ENCODE measurements around the gene MED4. TPM values are rescaled to one million over a fixed set of nuclear protein-coding genes. Genes with fewer than 3 reads are reported as not detected.

Gene MED4
- total and polyA plus RNA-seq, 2 experiments from 2014 or later = 29.0 to 92.5 TPM

DNA sequence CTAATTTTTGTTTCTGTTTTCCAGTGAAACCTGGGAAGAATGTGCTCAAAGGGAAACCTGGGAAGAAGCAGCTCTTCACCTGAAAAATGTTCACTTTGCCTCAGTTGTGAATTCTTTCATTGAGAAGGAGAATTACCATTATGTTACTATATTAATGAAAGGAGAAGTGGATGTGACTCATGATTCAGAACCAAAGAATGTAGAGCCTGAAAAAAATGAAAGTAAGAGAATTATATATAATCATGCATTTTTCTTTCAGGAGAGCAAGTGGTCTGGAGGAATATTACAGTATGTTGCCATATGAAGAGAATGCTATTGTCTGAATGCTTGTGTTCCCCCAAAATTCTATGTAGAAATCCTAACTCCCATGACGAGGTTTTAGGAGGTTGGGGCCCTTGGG is 54.0 kb downstream of the MED4 start:
- no peak overlapping the region for H3K27ac Mint-ChIP-seq
- no peak overlapping the region for H2AFZ ChIP-seq
- no peak overlapping the region for H3K27ac ChIP-seq (ENCODE audit: low read depth)
- no peak for ATAC-seq
- H3K4me1 Mint-ChIP-seq = peaks cover 18% of the 10 kb centered on the region
- no peak overlapping the region for H3K4me3 Mint-ChIP-seq
- DNase-seq (ENCODE audit: low spot score) = no peak
- H3K36me3 ChIP-seq (ENCODE audit: insufficient read depth) = 0 out of 2 replicates have a peak, but pooled peaks cover 5% of the 10 kb centered on the region
- TF ChIP-seq, protein P1, sequence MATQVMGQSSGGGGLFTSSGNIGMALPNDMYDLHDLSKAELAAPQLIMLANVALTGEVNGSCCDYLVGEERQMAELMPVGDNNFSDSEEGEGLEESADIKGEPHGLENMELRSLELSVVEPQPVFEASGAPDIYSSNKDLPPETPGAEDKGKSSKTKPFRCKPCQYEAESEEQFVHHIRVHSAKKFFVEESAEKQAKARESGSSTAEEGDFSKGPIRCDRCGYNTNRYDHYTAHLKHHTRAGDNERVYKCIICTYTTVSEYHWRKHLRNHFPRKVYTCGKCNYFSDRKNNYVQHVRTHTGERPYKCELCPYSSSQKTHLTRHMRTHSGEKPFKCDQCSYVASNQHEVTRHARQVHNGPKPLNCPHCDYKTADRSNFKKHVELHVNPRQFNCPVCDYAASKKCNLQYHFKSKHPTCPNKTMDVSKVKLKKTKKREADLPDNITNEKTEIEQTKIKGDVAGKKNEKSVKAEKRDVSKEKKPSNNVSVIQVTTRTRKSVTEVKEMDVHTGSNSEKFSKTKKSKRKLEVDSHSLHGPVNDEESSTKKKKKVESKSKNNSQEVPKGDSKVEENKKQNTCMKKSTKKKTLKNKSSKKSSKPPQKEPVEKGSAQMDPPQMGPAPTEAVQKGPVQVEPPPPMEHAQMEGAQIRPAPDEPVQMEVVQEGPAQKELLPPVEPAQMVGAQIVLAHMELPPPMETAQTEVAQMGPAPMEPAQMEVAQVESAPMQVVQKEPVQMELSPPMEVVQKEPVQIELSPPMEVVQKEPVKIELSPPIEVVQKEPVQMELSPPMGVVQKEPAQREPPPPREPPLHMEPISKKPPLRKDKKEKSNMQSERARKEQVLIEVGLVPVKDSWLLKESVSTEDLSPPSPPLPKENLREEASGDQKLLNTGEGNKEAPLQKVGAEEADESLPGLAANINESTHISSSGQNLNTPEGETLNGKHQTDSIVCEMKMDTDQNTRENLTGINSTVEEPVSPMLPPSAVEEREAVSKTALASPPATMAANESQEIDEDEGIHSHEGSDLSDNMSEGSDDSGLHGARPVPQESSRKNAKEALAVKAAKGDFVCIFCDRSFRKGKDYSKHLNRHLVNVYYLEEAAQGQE (IDR thresholded peaks at IDR 0.05; ENCODE audit: unreplicated experiment) = no peak
- no peak for TF ChIP-seq EZH2phosphoT487 (IDR thresholded peaks at IDR 0.05; ENCODE audit: unreplicated experiment)
- TF ChIP-seq NANOG (IDR thresholded peaks at IDR 0.05; ENCODE audit: borderline replicate concordance) = no peak
- no peak for TF ChIP-seq EZH2 (IDR thresholded peaks at IDR 0.05; ENCODE audit: low read depth, unreplicated experiment)
- TF ChIP-seq ZNF331 (CRISPR knock-in tag; IDR thresholded peaks at IDR 0.05; ENCODE audit: low read depth) = no peak
- TF ChIP-seq, protein P2, sequence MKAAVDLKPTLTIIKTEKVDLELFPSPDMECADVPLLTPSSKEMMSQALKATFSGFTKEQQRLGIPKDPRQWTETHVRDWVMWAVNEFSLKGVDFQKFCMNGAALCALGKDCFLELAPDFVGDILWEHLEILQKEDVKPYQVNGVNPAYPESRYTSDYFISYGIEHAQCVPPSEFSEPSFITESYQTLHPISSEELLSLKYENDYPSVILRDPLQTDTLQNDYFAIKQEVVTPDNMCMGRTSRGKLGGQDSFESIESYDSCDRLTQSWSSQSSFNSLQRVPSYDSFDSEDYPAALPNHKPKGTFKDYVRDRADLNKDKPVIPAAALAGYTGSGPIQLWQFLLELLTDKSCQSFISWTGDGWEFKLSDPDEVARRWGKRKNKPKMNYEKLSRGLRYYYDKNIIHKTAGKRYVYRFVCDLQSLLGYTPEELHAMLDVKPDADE (IDR thresholded peaks at IDR 0.05) = no peak
- no peak for TF ChIP-seq STAT1 (IDR thresholded peaks at IDR 0.05; ENCODE audit: unreplicated experiment)
- TF ChIP-seq POLR2AphosphoS5 (IDR thresholded peaks at IDR 0.05; ENCODE audit: low read depth) = no peak
- TF ChIP-seq, protein P3, sequence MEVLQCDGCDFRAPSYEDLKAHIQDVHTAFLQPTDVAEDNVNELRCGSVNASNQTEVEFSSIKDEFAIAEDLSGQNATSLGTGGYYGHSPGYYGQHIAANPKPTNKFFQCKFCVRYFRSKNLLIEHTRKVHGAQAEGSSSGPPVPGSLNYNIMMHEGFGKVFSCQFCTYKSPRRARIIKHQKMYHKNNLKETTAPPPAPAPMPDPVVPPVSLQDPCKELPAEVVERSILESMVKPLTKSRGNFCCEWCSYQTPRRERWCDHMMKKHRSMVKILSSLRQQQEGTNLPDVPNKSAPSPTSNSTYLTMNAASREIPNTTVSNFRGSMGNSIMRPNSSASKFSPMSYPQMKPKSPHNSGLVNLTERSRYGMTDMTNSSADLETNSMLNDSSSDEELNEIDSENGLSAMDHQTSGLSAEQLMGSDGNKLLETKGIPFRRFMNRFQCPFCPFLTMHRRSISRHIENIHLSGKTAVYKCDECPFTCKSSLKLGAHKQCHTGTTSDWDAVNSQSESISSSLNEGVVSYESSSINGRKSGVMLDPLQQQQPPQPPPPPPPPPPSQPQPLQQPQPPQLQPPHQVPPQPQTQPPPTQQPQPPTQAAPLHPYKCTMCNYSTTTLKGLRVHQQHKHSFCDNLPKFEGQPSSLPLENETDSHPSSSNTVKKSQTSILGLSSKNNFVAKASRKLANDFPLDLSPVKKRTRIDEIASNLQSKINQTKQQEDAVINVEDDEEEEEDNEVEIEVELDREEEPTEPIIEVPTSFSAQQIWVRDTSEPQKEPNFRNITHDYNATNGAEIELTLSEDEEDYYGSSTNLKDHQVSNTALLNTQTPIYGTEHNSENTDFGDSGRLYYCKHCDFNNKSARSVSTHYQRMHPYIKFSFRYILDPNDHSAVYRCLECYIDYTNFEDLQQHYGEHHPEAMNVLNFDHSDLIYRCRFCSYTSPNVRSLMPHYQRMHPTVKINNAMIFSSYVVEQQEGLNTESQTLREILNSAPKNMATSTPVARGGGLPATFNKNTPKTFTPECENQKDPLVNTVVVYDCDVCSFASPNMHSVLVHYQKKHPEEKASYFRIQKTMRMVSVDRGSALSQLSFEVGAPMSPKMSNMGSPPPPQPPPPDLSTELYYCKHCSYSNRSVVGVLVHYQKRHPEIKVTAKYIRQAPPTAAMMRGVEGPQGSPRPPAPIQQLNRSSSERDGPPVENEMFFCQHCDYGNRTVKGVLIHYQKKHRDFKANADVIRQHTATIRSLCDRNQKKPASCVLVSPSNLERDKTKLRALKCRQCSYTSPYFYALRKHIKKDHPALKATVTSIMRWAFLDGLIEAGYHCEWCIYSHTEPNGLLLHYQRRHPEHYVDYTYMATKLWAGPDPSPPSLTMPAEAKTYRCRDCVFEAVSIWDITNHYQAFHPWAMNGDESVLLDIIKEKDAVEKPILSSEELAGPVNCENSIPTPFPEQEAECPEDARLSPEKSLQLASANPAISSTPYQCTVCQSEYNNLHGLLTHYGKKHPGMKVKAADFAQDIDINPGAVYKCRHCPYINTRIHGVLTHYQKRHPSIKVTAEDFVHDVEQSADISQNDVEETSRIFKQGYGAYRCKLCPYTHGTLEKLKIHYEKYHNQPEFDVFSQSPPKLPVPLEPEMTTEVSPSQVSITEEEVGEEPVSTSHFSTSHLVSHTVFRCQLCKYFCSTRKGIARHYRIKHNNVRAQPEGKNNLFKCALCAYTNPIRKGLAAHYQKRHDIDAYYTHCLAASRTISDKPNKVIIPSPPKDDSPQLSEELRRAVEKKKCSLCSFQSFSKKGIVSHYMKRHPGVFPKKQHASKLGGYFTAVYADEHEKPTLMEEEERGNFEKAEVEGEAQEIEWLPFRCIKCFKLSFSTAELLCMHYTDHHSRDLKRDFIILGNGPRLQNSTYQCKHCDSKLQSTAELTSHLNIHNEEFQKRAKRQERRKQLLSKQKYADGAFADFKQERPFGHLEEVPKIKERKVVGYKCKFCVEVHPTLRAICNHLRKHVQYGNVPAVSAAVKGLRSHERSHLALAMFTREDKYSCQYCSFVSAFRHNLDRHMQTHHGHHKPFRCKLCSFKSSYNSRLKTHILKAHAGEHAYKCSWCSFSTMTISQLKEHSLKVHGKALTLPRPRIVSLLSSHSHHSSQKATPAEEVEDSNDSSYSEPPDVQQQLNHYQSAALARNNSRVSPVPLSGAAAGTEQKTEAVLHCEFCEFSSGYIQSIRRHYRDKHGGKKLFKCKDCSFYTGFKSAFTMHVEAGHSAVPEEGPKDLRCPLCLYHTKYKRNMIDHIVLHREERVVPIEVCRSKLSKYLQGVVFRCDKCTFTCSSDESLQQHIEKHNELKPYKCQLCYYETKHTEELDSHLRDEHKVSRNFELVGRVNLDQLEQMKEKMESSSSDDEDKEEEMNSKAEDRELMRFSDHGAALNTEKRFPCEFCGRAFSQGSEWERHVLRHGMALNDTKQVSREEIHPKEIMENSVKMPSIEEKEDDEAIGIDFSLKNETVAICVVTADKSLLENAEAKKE (CRISPR knock-in tag; IDR thresholded peaks at IDR 0.05) = no peak
- peaks cover 39% of the 10 kb centered on the region for H3K36me3 Mint-ChIP-seq (ENCODE audit: low read depth)
- H3K4me3 ChIP-seq = no peak overlapping the region
- H3K27me3 ChIP-seq (ENCODE audit: insufficient read depth) = no peaks in the 10 kb centered on the region
- peaks cover 27% of the 10 kb centered on the region for H3K79me2 ChIP-seq (replicated peaks; ENCODE audit: insufficient read depth)
- H3K4me1 ChIP-seq (ENCODE audit: insufficient read depth) = peaks cover 15% of the 10 kb centered on the region
- H3K27me3 Mint-ChIP-seq (ENCODE audit: insufficient read depth, low read depth, poor library complexity) = peaks cover 14% of the 10 kb centered on the region
- no peak overlapping the region for H3K4me2 ChIP-seq
- no peaks in the 10 kb centered on the region for H4K20me1 ChIP-seq (replicated peaks; ENCODE audit: insufficient read depth)
- H3F3A ChIP-seq (replicated peaks; ENCODE audit: low read depth) = 0 out of 2 replicates have a peak, but pooled peaks cover 2% of the 10 kb centered on the region
- H3K9me3 Mint-ChIP-seq = no peaks in the 10 kb centered on the region; the same call in 2 of the 3 replicates
- no peaks in the 10 kb centered on the region for H3K9me2 ChIP-seq (ENCODE audit: insufficient read depth)
